Smooth muscle cell (in vitro differentiated cells): Measurements from ENCODE around the gene RPP25L. TPM values are rescaled to one million over a fixed set of nuclear protein-coding genes. Genes with fewer than 3 reads are reported as not detected.

Source experiments
- DNase-seq: peaks from one replicate; lab custom pipeline; 2025; ENCODE audit not compliant: unreplicated experiment; lab: John Stamatoyannopoulos, UW
- H2AFZ ChIP-seq: fragments of 200-600 bp; sonication (generic); 2 replicates; pipeline ENCODE4 v1.6.0; 2016; ENCODE audit warnings: antibody characterized with exemption, low read depth, mild to moderate bottlenecking
- H3F3A ChIP-seq: fragments of 200-600 bp; sonication (generic); 2 replicates; pipeline ENCODE4 v1.6.0; 2017; ENCODE audit warnings: antibody characterized with exemption, low read depth
- H3K27ac ChIP-seq: fragments of 200-600 bp; sonication (generic); 2 replicates; pipeline ENCODE4 v1.5.1; 2016; ENCODE audit warnings: low read depth, mild to moderate bottlenecking
- H3K27me3 ChIP-seq: fragments of 200-600 bp; sonication (generic); 2 replicates; pipeline ENCODE4 v1.6.1; 2016; ENCODE audit warnings: low read depth, mild to moderate bottlenecking
- H3K36me3 ChIP-seq: fragments of 200-600 bp; sonication (generic); 2 replicates; pipeline ENCODE4 v1.5.1; 2016; ENCODE audit warnings: low read depth
- H3K4me1 ChIP-seq: fragments of 200-600 bp; sonication (generic); 2 replicates; pipeline ENCODE4 v1.5.1; 2016; ENCODE audit warnings: low read depth
- H3K4me2 ChIP-seq: fragments of 200-600 bp; sonication (generic); 2 replicates; pipeline ENCODE4 v1.6.0; 2016; ENCODE audit warnings: mild to moderate bottlenecking
- H3K4me3 ChIP-seq: fragments of 200-600 bp; sonication (generic); 2 replicates; pipeline ENCODE4 v1.5.1; 2016; ENCODE audit warnings: mild to moderate bottlenecking
- H3K79me2 ChIP-seq: fragments of 200-600 bp; sonication (generic); 2 replicates; pipeline ENCODE4 v1.6.0; 2016; ENCODE audit warnings: low read depth, mild to moderate bottlenecking
- H3K9ac ChIP-seq: fragments of 200-600 bp; sonication (generic); 2 replicates; pipeline ENCODE4 v1.6.0; 2016; ENCODE audit warnings: low read depth
- H3K9me3 ChIP-seq: fragments of 200-600 bp; sonication (generic); replicated peaks from 2 replicates; pipeline ENCODE4 v1.5.1; 2016; ENCODE audit warnings: low read depth
- H4K20me1 ChIP-seq: fragments of 200-600 bp; sonication (generic); 2 replicates; pipeline ENCODE4 v1.6.0; 2016; ENCODE audit warnings: low read depth
- WGBS: methylation state at CpG from one replicate; pipeline ENCODE4 v1.1.7; 2016; ENCODE audit warnings: low lambda C conversion rate; 5-methylcytosine and 5-hydroxymethylcytosine counted together
- polyA plus RNA-seq: library from polyadenylated mRNA; unstranded; fragments of >200 nt; fragmentation: Nextera tagmentation; extraction: Ambion mirVana; gene quantifications from 2 replicates; pipeline ENCODE4 v1.2.1, GENCODE V29; 2016
- total RNA-seq: library from RNA; depleted of rRNA; stranded (reverse); fragments of >200 nt; gene quantifications from 2 replicates; pipeline ENCODE4 v1.2.3, GENCODE V29; 2014
- TF ChIP-seq, protein P1 (sequence below): fragments of 200-600 bp; sonication (generic); IDR thresholded peaks from 2 replicates; pipeline ENCODE4 v1.5.1; 2017; ENCODE audit warnings: borderline replicate concordance, mild to moderate bottlenecking, antibody characterized with exemption; ENCODE audit not compliant: insufficient read depth, poor library complexity, severe bottlenecking

Gene RPP25L, protein sequence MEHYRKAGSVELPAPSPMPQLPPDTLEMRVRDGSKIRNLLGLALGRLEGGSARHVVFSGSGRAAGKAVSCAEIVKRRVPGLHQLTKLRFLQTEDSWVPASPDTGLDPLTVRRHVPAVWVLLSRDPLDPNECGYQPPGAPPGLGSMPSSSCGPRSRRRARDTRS
- total RNA-seq, result 10.9 and 11.3 TPM in 2 replicates
- 20.9 and 27.5 TPM in 2 replicates for polyA plus RNA-seq

DNA sequence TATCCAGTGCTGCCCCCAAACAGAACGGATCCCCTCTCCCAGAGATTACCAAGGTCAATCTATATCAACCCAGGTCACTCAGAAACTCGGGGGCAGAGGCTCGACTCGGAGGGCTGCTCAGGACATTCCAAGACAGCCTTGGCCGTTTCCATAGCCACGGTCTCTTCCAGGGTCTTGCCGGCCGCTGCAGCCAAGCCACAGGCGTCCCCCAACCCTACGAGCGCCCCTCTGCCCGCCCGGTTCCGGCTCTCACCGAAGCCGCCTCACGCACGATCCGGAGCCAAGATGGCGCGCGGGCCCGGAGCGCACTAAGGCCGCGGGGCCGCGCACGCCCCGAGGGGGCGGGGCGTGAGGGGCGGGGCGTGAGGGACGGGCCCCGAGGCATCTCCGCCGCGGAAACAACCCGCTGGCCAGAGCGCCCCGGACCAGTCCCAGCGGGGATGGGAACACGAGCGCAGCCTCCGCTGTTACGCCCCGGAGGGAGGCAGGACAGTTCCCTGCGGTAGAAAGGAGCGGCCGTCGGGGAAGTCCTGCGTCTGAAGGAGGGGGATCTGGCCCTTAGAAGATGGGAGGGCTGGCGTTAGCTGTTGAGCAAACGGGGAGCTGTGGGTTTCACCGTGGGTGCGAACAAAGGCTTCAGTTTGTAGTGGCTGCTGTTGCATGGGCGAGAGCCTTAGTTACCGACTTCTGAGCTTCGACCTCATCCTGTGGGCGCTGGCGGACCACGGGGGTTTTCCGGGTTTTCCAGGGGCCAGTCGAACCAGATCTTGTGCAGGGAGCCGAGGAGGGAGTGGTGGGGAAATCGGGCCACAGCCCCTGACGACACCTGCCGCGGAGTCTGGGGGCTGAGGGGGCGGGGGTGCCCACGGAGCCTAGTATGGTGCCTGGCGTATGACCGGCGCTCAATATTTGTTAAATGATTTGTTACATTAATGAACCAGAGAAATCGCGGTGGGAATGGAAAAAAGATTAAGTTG is at the start of gene RPP25L:
TSS of gene RPP25L (minus strand) at position 287 of the 977 bp plus-strand sequence. CDS start 801 bp downstream, outside the sequence.
- Histone ChIP-seq H3F3A (peaks cover 7% of the 10 kb centered on the region), H4K20me1 (no peaks in the 10 kb centered on the region), H3K4me1 (peaks cover 10% of the 10 kb centered on the region), H3K36me3 (peaks cover 3% of the 10 kb centered on the region), H2AFZ (peak within 1 kb of the TSS; percentile 89), H3K4me3 (peak within 1 kb of the TSS; percentile 82), H3K27ac (peak within 1 kb of the TSS; percentile 55), H3K27me3 (no peaks in the 10 kb centered on the region), H3K79me2 (peaks cover 3% of the 10 kb centered on the region), H3K9ac (peak within 1 kb of the TSS; percentile 87), H3K4me2 (peak within 1 kb of the TSS; percentile 97), H3K9me3 (no peaks in the 10 kb centered on the region)
- DNase-seq, result peak; percentile 63
- WGBS, result 2% methylated on average over 67 of the region's 77 CpGs
- TF ChIP-seq, protein P1, sequence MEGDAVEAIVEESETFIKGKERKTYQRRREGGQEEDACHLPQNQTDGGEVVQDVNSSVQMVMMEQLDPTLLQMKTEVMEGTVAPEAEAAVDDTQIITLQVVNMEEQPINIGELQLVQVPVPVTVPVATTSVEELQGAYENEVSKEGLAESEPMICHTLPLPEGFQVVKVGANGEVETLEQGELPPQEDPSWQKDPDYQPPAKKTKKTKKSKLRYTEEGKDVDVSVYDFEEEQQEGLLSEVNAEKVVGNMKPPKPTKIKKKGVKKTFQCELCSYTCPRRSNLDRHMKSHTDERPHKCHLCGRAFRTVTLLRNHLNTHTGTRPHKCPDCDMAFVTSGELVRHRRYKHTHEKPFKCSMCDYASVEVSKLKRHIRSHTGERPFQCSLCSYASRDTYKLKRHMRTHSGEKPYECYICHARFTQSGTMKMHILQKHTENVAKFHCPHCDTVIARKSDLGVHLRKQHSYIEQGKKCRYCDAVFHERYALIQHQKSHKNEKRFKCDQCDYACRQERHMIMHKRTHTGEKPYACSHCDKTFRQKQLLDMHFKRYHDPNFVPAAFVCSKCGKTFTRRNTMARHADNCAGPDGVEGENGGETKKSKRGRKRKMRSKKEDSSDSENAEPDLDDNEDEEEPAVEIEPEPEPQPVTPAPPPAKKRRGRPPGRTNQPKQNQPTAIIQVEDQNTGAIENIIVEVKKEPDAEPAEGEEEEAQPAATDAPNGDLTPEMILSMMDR, result no peak

DNA sequence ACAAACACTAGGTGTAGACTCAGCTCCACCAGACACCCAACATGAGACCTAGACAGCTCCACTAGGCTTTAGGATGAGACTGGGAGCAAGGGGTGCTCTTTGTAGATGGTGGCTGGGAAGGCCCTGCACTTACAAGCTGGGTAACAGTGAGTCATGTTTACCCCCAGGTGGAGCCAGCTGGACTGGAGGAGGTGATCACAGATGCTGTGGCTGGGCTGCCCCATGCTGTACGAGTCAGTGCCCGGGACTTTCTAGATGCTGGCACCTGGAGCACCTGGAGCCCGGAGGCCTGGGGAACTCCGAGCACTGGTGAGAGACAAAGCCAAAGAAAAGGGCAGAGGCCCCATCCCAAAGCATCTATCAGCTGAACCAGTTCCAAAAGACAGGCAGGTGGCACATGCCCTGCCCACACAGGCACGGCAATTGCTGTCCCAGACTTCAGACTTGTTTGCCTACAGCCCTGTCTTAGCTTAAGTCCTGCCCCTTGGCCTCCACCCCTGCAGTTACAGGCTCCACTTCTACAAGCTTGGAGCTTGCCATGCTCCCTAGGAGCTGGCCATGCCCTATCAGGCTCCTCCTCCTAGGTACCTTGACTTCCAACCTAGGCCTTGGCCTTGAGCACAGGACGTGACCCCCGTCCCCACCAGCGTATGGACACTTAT is 47.8 kb upstream of the RPP25L start:
- no peak overlapping the region for H3K4me3 ChIP-seq
- no peaks in the 10 kb centered on the region for H4K20me1 ChIP-seq
- no peak for DNase-seq

GRCh38 chr9:34658461-34658860 is 46.6 kb upstream of the RPP25L start:
- Histone ChIP-seq H3K27me3 (no peaks in the 10 kb centered on the region), H3K27ac (no peak overlapping the region), H3K4me2 (no peak overlapping the region), H3K4me3 (no peak overlapping the region), H3K9me3 (no peaks in the 10 kb centered on the region), H3F3A (peaks cover 6% of the 10 kb centered on the region), H3K79me2 (no peaks in the 10 kb centered on the region), H2AFZ (no peak overlapping the region), H3K4me1 (peaks cover 7% of the 10 kb centered on the region), H3K9ac (no peak overlapping the region), H3K36me3 (no peaks in the 10 kb centered on the region), H4K20me1 (no peaks in the 10 kb centered on the region)
- WGBS, result 95% methylated on average over 14 of the region's 14 CpGs
- TF ChIP-seq, protein P1, result no peak
- DNase-seq, result no peak

More for the DNA sequence above, 47.8 kb upstream of the RPP25L start:
- Histone ChIP-seq H3K4me2 (no peak overlapping the region), H3K27me3 (no peaks in the 10 kb centered on the region), H3K27ac (no peak overlapping the region), H3K79me2 (no peaks in the 10 kb centered on the region), H2AFZ (no peak overlapping the region), H3F3A (peaks cover 6% of the 10 kb centered on the region), H3K9ac (no peak overlapping the region), H3K9me3 (no peaks in the 10 kb centered on the region), H3K4me1 (peaks cover 4% of the 10 kb centered on the region), H3K36me3 (no peaks in the 10 kb centered on the region)
- TF ChIP-seq, protein P1, result no peak
- 92% methylated on average over 8 of the region's 8 CpGs for WGBS
